ENCODE measurements around the gene SEZ6L. TPM values are rescaled to one million over a fixed set of nuclear protein-coding genes. Genes with fewer than 3 reads are reported as not detected.

The SEZ6L gene
- total RNA-seq, 4 donors from 2014 or later: 0.27 to 0.57 TPM; not detected in 2

DNA sequence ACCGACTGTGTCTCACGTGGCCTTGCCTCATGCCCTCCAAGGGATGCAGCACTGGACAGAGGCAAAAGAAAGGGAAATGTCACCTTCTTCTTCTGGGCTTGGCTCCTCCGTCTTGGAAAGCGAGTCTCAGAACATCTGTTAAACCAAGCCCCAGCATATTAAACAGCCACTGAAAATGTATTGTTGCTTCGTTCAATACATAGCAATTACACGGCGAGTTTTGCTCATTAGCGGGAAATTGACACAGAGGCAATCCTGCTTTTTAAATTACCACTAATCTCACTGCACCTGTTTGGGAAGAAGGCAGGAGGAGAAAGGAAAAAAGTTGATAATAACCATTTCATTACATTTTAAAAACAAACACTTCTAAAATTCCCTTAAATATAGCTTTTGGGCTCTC is 72.1 kb downstream of the SEZ6L start:
- Histone ChIP-seq H3K36me3 (no peaks in the 10 kb centered on the region), H3K4me3 (no peak overlapping the region), H3K9me3 (no peaks in the 10 kb centered on the region), H3K27me3 (no peaks in the 10 kb centered on the region), H3K27ac (no peak overlapping the region), H3K4me1 (no peaks in the 10 kb centered on the region)
- DNase-seq: no peak
- no peak for TF ChIP-seq CTCF (IDR thresholded peaks at IDR 0.05)
- no peak for TF ChIP-seq POLR2A (IDR thresholded peaks at IDR 0.05)

DNA sequence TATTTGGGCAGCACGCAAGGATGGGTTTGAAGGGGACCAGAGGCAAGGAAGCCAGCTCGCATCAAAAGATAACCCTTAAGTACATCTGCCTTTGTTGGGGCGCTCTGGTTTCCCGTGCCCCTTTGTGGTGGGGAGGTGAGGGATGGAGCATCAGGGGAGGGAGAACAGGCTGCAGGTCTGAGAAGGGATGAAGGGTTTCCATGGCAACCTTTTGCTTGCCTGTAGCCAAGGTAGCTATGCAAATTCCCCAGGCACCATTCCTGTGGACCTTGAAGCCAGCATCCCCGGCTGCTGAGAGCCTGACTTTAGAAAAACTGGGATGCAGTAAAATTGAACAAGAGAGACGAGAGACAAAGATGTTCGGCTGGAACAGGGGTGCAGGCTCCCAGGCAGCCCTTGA is 75.7 kb downstream of the SEZ6L start:
- no peak overlapping the region for H3K27ac ChIP-seq
- no peaks in the 10 kb centered on the region for H3K4me1 ChIP-seq
- no peaks in the 10 kb centered on the region for H3K9me3 ChIP-seq
- no peak for TF ChIP-seq CTCF (IDR thresholded peaks at IDR 0.05)
- no peak for TF ChIP-seq POLR2A (IDR thresholded peaks at IDR 0.05)
- no peak overlapping the region for H3K4me3 ChIP-seq
- no peaks in the 10 kb centered on the region for H3K36me3 ChIP-seq
- H3K27me3 ChIP-seq: no peaks in the 10 kb centered on the region
- DNase-seq: no peak

DNA sequence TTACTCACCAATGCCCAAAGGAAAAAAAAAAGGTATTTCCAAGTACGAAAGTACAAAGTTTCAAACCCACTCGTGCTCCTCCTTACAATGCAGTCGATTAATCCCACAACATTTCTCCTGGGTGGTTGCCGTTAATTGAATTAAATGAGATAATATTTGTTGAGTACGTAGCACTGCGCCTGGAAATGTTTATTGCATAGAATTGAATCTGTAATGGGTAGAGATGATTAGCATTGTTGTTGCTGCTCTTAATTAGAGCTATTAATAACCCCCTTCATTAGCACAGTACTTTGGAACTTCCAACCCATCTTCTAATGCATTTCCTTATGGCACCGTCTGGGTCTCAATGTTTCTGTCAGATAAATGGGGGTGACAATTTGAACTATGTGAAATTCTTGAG is 77.3 kb downstream of the SEZ6L start:
- Histone ChIP-seq H3K36me3 (no peaks in the 10 kb centered on the region), H3K27ac (no peak overlapping the region), H3K4me3 (no peak overlapping the region), H3K9me3 (no peaks in the 10 kb centered on the region), H3K4me1 (no peaks in the 10 kb centered on the region), H3K27me3 (no peaks in the 10 kb centered on the region)
- DNase-seq: no peak
- TF ChIP-seq POLR2A (IDR thresholded peaks at IDR 0.05) (no peak), CTCF (IDR thresholded peaks at IDR 0.05) (no peak)

DNA sequence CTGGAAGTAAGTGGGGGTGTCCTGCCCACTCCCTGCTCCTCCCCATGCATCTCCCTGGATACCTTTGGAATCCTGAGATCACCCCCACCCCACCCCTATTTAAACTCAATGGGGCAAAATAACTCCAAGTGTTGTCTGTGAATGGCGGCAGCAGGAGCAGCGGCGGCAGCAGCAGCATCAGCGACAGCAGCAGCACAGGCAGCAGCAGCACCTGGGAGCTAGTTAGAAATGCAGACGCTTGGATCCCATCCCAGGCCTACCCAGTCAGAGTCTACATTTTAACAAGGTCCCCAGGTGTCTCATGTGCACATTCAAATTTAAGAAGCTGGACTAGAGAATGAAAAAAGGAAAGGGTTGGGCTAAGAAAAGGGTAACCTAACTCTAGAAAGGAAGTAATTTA is 82.6 kb downstream of the SEZ6L start:
- no peak overlapping the region for H3K27ac ChIP-seq
- no peaks in the 10 kb centered on the region for H3K4me1 ChIP-seq
- H3K36me3 ChIP-seq: no peaks in the 10 kb centered on the region
- TF ChIP-seq CTCF (IDR thresholded peaks at IDR 0.05) (no peak), POLR2A (IDR thresholded peaks at IDR 0.05) (no peak)
- DNase-seq: no peak
- no peaks in the 10 kb centered on the region for H3K9me3 ChIP-seq
- H3K27me3 ChIP-seq: no peaks in the 10 kb centered on the region
- no peak overlapping the region for H3K4me3 ChIP-seq

DNA sequence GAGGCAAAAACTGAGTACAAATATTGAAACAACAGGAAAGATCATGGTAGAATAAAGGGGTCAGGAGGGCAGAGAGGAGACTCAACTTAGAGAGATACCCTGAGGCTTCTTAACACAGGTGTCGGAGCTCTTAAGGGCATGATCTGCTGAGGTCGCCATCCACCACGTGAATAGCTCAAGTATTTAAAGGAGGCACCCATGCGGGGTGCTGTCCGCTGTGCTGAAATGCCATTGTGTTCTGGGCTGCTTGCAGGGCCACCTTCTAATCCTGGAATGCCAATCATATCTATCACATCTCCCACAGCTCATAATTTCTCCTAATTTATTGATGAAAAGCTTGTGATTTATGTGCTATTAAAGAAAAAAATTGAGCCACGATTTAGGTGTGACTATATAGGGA is 90.2 kb downstream of the SEZ6L start:
- no peak for DNase-seq

DNA sequence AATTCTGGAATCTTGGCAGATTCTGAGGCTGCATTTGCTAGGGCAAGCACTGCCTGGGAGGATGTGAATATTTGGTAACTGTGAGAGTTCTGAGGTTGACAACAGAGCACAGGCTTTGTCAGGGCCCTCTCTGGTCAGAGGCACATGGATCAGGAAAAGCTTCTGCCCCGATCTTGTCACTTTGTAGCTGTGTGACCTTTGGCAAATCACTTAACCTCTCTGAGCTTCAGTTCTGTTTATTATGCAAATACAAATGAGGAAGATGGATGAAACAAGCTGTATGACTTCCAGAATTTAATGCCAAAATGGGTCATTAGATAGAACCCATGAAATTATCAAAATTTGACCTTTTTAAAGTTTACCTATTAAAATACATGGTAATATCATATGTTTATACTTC is 94.9 kb downstream of the SEZ6L start:
- no peaks in the 10 kb centered on the region for H3K4me1 ChIP-seq
- H3K9me3 ChIP-seq: no peaks in the 10 kb centered on the region

More for the DNA sequence above, 90.2 kb downstream of the SEZ6L start:
- H3K27me3 ChIP-seq: no peaks in the 10 kb centered on the region
- no peak overlapping the region for H3K27ac ChIP-seq
- TF ChIP-seq POLR2A (IDR thresholded peaks at IDR 0.05): no peak
- no peak overlapping the region for H3K4me3 ChIP-seq
- H3K4me1 ChIP-seq: no peaks in the 10 kb centered on the region
- no peaks in the 10 kb centered on the region for H3K36me3 ChIP-seq
- H3K9me3 ChIP-seq: no peaks in the 10 kb centered on the region

More for the DNA sequence above, 94.9 kb downstream of the SEZ6L start:
- no peaks in the 10 kb centered on the region for H3K27me3 ChIP-seq
- no peak for DNase-seq
- no peak overlapping the region for H3K4me3 ChIP-seq
- TF ChIP-seq CTCF (IDR thresholded peaks at IDR 0.05) (no peak), POLR2A (IDR thresholded peaks at IDR 0.05) (no peak)
- no peak overlapping the region for H3K27ac ChIP-seq
- H3K36me3 ChIP-seq: no peaks in the 10 kb centered on the region
